Vagina (tissue), 2 donors: ENCODE results near the gene GEN1.

ENCODE experiments used
- CTCF ChIP-seq, 3 experiments: fragments of 450-650 bp in 2 of 3; fragments of 200-600 bp in 1 of 3; sonication (generic) in 1 of 3; IDR thresholded peaks; one replicate each; pipeline ENCODE4 v1.5.1; 2017 to 2019; ENCODE audit warnings: antibody characterized with exemption in 3 of 3, mild to moderate bottlenecking in 2 of 3, moderate library complexity in 2 of 3
- POLR2A ChIP-seq, 2 donors: fragments of 450-650 bp; IDR thresholded peaks; one replicate each; pipeline ENCODE4 v1.6.1; 2017; ENCODE audit warnings: antibody characterized with exemption in 2 of 2, mild to moderate bottlenecking in 2 of 2, moderate library complexity in 2 of 2
- POLR2AphosphoS5 ChIP-seq, 2 donors: sonication (generic); formaldehyde crosslinking; IDR thresholded peaks; one replicate each; pipeline ENCODE4 v1.9.0; 2017; ENCODE audit warnings: antibody characterized with exemption in 2 of 2, mild to moderate bottlenecking in 2 of 2, low read depth in 1 of 2; ENCODE audit not compliant: insufficient read depth in 1 of 2

GRCh38 chr2:17749753-17750438, 4.0 kb upstream of the GEN1 start:
- TF ChIP-seq POLR2AphosphoS5 (IDR thresholded peaks at IDR 0.05; ENCODE audit: insufficient read depth in 1 of 2, low read depth in 1 of 2) (no peak), CTCF (IDR thresholded peaks at IDR 0.05) (no peak), POLR2A (IDR thresholded peaks at IDR 0.05) (no peak)
